GM18508 (cell line): ENCODE measurements around the gene PCDHB9.
"Not testable (repeated sequence)": the region's sequence is repeated elsewhere in the genome, so short reads cannot be mapped to it uniquely, and the experiment has no call there.

Source experiments
- ATAC-seq: cut with Tn5 transposase; IDR thresholded peaks from one replicate; pipeline ENCODE4 v1.9.1; 2021; ENCODE audit warnings: moderate number of reproducible peaks; ENCODE audit not compliant: insufficient read depth, unreplicated experiment

The PCDHB9 gene

DNA sequence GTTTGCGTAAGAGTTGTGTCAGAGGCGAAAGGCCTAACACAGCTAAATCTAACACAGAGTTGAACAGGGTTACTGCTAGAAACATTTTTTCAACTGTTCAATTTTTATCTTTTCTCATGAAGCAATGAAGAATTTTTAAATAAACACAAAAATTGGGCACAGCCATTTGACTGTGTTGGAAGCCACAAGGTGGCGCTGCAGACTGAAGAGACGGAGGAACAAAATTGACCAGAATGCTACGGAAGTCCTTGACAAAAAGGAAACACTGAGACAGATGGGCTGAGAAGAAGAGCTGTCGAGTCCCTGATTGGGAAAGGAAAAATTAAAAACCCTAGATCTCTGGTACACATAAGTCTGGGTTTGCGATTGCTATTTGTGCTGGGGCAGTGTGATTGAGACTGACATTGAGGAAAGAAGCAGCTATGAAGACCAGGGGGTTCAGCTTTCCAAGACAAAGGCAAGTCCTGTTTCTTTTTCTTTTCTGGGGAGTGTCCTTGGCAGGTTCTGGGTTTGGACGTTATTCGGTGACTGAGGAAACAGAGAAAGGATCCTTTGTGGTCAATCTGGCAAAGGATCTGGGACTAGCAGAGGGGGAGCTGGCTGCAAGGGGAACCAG, at the start of gene PCDHB9:
Gene PCDHB9, plus strand, starts transcription at position 265 of the 616 bp plus-strand sequence. Its CDS starts 158 bp downstream, at position 423.
- no peak for ATAC-seq

GRCh38 chr5:141137346-141137745, 49.6 kb upstream of the PCDHB9 start:
- ATAC-seq, result not testable (repeated sequence)

- no peak for ATAC-seq
Measured at GRCh38 chr5:141149812-141150211, 37.1 kb upstream of the PCDHB9 start, which contains the start of gene PCDHB6. TSS of gene PCDHB6 (plus strand) at chr5:141150057. CDS start at chr5:141150258, 201 bp downstream.

DNA sequence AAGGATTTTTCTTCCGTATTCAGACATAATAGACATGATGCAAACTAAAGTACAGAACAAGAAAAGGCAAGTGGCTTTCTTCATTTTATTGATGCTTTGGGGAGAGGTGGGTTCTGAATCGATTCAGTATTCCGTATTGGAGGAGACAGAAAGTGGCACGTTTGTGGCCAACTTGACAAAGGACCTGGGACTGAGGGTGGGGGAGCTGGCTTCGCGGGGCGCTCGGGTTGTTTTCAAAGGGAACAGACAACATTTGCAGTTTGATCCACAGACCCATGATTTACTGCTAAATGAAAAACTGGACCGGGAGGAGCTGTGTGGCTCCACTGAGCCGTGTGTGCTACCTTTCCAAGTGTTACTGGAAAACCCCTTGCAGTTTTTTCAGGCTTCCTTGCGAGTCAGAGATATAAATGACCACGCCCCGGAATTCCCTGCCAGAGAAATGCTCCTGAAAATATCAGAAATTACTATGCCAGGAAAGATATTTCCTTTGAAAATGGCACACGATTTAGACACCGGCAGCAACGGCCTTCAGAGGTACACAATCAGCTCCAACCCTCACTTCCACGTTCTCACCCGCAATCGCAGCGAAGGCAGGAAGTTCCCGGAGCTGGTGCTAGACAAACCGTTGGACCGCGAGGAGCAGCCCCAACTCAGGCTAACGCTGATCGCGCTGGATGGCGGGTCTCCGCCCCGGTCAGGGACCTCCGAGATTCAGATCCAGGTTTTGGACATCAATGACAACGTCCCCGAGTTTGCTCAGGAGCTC, 36.6 kb upstream of the PCDHB9 start:
- no peak for ATAC-seq

GRCh38 chr5:141150993-141151325, 36.0 kb upstream of the PCDHB9 start:
- no peak for ATAC-seq

DNA sequence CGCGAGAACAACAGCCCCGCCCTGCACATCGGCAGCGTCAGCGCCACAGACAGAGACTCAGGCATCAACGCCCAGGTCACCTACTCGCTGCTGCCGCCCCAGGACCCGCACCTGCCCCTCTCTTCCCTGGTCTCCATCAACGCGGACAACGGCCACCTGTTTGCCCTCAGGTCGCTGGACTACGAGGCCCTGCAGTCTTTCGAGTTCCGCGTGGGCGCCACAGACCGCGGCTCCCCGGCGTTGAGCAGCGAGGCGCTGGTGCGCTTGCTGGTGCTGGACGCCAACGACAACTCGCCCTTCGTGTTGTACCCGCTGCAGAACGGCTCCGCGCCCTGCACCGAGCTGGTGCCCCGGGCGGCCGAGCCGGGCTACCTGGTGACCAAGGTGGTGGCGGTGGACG, 35.3 kb upstream of the PCDHB9 start:
- not testable (repeated sequence) for ATAC-seq

DNA sequence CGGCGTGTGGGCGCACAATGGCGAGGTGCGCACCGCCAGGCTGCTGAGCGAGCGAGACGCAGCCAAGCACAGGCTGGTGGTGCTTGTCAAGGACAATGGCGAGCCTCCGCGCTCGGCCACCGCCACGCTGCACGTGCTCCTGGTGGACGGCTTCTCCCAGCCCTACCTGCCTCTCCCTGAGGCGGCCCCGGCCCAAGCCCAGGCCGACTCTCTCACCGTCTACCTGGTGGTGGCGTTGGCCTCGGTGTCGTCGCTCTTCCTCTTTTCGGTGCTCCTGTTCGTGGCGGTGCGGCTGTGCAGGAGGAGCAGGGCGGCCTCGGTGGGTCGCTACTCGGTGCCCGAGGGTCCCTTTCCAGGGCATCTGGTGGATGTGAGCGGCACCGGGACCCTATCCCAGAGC, 34.9 kb upstream of the PCDHB9 start:
- not testable (repeated sequence) for ATAC-seq

DNA sequence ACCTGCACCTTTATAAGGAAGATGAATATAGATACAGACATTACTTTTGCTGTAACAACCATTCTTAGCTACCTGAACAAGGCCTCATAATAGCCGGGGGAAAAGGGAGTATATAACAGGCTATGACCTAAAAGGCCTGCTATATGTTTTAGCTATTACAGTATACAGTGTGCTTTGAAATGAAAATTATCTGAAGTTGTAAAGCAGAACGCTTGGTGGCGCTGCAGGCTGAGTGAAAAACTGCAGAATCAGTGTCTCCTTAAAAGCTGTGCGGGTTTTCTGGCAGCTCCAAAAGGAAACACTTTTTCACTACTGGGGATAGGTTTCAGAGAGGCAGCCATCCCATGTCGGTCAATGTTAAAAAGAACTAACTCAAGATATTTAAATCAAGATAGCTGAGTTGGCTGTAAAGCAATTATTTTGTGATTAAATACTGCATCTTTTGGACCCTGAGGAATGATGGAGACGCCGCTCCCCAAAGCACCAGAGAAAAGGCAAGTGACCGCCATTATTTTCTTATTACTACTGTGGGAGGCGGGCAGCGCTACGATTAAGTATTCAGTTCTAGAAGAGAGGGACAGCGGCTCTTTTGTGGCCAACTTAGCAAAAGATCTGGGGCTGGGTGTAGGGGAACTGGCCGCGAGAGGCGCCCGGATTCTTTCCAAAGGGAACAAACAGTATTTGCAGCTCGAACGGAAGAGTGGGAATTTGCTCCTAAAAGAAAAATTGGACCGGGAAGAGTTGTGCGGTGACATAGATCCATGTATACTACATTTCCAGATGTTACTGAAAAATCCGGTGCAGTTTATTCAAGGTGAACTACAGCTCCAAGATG, 31.2 kb upstream of the PCDHB9 start:
- ATAC-seq, result no peak

GRCh38 chr5:141157356-141157755, 29.6 kb upstream of the PCDHB9 start:
- ATAC-seq, result not testable (repeated sequence)

DNA sequence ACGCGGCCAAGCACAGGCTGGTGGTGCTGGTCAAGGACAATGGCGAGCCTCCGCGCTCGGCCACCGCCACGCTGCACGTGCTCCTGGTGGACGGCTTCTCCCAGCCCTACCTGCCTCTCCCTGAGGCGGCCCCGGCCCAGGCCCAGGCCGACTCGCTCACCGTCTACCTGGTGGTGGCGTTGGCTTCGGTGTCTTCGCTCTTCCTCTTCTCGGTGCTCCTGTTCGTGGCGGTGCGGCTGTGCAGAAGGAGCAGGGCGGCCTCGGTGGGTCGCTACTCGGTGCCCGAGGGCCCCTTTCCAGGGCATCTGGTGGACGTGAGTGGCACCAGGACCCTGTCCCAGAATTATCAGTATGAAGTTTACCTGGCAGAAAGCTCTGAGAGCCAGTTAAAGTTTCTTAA, 29.1 kb upstream of the PCDHB9 start:
- ATAC-seq, result not testable (repeated sequence)

DNA sequence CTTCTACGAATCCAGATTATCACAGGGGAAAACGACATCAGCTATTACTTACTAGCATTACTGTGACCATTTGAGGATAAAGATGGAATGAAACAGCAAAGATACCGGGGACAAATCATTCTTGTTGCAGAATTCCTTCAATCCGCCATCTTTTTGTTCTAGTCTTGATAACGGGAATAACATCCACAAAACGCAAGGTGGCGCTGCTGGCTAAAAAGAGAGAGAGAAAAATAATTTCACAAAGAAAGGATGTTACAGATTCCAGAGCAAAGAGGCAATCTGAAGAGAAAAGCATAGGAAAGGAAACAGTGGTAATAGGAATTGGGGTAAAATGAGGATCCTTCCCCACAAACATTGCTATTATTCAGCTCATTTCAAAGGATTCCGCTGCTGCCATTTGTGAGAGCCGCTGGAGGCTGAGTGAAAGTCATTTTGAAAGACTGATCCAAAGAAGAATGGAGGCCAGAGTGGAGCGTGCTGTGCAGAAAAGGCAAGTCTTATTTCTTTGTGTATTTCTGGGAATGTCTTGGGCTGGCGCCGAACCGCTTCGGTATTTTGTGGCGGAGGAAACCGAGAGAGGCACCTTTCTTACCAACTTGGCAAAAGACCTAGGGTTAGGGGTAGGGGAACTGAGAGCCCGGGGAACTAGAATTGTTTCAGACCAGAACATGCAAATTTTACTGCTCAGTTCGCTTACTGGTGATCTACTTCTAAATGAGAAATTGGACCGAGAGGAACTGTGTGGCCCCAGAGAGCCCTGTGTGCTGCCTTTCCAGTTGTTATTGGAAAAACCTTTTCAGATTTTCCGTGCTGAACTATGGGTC, 14.4 kb upstream of the PCDHB9 start, which contains the start of gene PCDHB7:
Gene PCDHB7, plus strand, starts transcription at position 264 of the 824 bp plus-strand sequence. Its CDS starts 192 bp downstream, at position 456.
- ATAC-seq, result no peak

DNA sequence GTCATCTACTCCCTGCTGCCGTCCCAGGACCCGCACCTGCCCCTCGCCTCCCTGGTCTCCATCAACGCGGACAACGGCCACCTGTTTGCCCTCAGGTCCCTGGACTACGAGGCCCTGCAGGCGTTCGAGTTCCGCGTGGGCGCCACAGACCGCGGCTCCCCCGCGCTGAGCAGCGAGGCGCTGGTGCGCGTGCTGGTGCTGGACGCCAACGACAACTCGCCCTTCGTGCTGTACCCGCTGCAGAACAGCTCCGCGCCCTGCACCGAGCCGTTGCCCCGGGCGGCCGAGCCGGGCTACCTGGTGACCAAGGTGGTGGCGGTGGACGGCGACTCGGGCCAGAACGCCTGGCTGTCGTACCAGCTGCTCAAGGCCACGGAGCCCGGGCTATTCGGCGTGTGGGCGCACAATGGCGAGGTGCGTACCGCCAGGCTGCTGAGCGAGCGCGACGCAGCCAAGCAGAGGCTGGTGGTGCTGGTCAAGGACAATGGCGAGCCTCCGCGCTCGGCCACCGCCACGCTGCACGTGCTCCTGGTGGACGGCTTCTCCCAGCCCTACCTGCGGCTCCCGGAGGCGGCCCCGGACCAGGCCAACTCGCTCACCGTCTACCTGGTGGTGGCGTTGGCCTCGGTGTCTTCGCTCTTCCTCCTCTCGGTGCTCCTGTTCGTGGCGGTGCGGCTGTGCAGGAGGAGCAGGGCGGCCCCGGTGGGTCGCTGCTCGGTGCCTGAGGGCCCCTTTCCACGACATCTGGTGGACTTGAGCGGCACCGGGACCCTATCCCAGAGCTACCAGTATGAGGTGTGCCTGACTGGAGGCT, 12.5 kb upstream of the PCDHB9 start:
- not testable (repeated sequence) for ATAC-seq

- ATAC-seq, result no peak
Measured at GRCh38 chr5:141175933-141176332, 11.0 kb upstream of the PCDHB9 start.

- ATAC-seq, result not testable (repeated sequence)
Measured at GRCh38 chr5:141177577-141178191, 9.3 kb upstream of the PCDHB9 start, which contains the start of gene PCDHB8. TSS of gene PCDHB8 (plus strand) at chr5:141177790. CDS start at chr5:141178035, 245 bp downstream.

GRCh38 chr5:141179371-141179770, 7.6 kb upstream of the PCDHB9 start:
- not testable (repeated sequence) for ATAC-seq

DNA sequence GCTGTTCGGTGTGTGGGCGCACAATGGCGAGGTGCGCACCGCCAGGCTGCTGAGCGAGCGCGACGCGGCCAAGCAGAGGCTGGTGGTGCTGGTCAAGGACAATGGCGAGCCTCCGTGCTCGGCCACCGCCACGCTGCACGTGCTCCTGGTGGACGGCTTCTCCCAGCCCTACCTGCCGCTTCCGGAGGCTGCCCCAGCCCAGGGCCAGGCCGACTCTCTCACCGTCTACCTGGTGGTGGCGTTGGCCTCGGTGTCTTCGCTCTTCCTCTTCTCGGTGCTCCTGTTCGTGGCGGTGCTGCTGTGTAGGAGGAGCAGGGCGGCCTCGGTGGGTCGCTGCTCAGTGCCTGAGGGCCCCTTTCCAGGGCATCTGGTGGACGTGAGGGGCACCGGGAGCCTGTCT, 7.1 kb upstream of the PCDHB9 start:
- not testable (repeated sequence) for ATAC-seq

- ATAC-seq, result no peak
Measured at GRCh38 chr5:141180313-141180712, 6.6 kb upstream of the PCDHB9 start.

DNA sequence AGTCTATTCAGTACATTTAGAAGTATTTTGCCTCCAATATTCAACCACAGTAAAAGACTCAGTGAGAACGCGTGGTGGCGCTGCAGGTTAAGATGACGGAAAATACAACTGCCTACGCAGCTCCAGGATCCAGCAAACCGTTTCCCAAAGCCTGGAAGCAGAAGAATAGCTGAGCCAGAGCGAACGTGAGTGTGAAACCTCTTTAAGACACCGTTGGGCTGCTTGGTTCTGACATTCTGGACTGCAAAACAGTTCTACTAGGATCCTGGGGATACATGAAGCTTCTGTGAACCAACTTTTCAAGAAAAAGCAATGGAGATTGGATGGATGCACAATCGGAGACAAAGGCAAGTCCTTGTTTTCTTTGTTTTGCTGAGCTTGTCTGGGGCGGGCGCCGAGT, 4.7 kb upstream of the PCDHB9 start, which contains the start of gene PCDHB16:
Gene PCDHB16, plus strand, starts transcription at position 140 of the 400 bp plus-strand sequence. Its CDS starts 173 bp downstream, at position 313.
- ATAC-seq, result no peak
